ENCODE data around the gene ZFYVE9.

DNA sequence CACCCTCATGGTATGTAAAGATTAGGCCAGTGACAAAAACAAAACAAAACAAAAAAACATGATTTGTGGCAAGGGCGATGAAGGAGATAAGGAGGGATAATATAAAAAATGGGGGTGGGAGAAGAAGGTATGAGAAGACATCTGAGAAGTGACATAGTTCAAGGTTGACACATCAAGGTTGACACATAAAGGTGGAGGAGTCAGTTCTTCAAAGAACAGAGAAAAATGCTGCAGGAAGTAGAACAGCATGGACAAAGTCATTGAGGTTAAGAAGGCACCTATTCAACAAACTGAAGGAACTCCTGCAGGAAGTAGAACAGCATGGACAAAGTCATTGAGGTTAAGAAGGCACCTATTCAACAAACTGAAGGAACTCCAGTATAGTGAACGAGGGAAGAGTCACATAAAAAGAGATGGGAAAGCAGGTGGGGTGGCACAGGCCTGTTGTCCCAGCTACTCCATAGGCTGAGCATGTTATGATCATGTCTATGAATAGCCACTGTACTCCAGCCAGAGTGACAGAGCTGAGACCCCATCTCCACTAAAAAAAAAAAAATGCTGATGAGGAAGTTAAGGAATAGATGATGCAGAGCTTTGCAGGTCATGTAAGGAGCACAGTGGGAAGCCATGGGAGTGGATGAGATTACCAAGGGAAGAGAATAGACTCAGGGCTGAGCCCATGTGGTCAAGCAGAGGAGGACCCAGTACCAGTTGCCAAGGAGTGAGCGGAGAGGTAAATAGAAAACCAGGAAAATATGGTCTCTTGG is 101.5 kb downstream of the ZFYVE9 start:
- TF ChIP-seq POLR2A (IDR thresholded peaks at IDR 0.05; ENCODE audit: low read depth, low read length) (no peak), TAF1 (IDR thresholded peaks at IDR 0.05; ENCODE audit: borderline replicate concordance, low read depth, low read length) (no peak)
